Lower leg skin (tissue), 3 donors: ENCODE measurements around the gene ZDHHC12.

Experiments used
- CTCF ChIP-seq, 3 donors: fragments of 450-650 bp; IDR thresholded peaks; one replicate each; pipeline ENCODE4 v1.5.1; 2016; ENCODE audit warnings: antibody characterized with exemption in 3 of 3, mild to moderate bottlenecking in 3 of 3, moderate library complexity in 2 of 3
- POLR2A ChIP-seq, 2 donors: fragments of 450-650 bp; IDR thresholded peaks; one replicate each; pipeline ENCODE4 v1.6.1; 2016 to 2017; ENCODE audit warnings: antibody characterized with exemption in 2 of 2, mild to moderate bottlenecking in 1 of 2, moderate library complexity in 1 of 2

- TF ChIP-seq CTCF (IDR thresholded peaks at IDR 0.05) (no peak), POLR2A (IDR thresholded peaks at IDR 0.05) (no peak)
Observed at GRCh38 chr9:128689293-128689774, 34.6 kb downstream of the ZDHHC12 start.
